Smooth muscle cell (in vitro differentiated cells): ENCODE data around the gene RALGPS1. TPM values are rescaled to one million over a fixed set of nuclear protein-coding genes. Genes with fewer than 3 reads are reported as not detected.

Experiments used
- DNase-seq: peaks from one replicate; lab custom pipeline; 2025; ENCODE audit not compliant: unreplicated experiment; lab: John Stamatoyannopoulos, UW
- H2AFZ ChIP-seq: fragments of 200-600 bp; sonication (generic); 2 replicates; pipeline ENCODE4 v1.6.0; 2016; ENCODE audit warnings: antibody characterized with exemption, low read depth, mild to moderate bottlenecking
- H3F3A ChIP-seq: fragments of 200-600 bp; sonication (generic); 2 replicates; pipeline ENCODE4 v1.6.0; 2017; ENCODE audit warnings: antibody characterized with exemption, low read depth
- H3K27ac ChIP-seq: fragments of 200-600 bp; sonication (generic); 2 replicates; pipeline ENCODE4 v1.5.1; 2016; ENCODE audit warnings: low read depth, mild to moderate bottlenecking
- H3K27me3 ChIP-seq: fragments of 200-600 bp; sonication (generic); 2 replicates; pipeline ENCODE4 v1.6.1; 2016; ENCODE audit warnings: low read depth, mild to moderate bottlenecking
- H3K36me3 ChIP-seq: fragments of 200-600 bp; sonication (generic); 2 replicates; pipeline ENCODE4 v1.5.1; 2016; ENCODE audit warnings: low read depth
- H3K4me1 ChIP-seq: fragments of 200-600 bp; sonication (generic); 2 replicates; pipeline ENCODE4 v1.5.1; 2016; ENCODE audit warnings: low read depth
- H3K4me2 ChIP-seq: fragments of 200-600 bp; sonication (generic); 2 replicates; pipeline ENCODE4 v1.6.0; 2016; ENCODE audit warnings: mild to moderate bottlenecking
- H3K4me3 ChIP-seq: fragments of 200-600 bp; sonication (generic); 2 replicates; pipeline ENCODE4 v1.5.1; 2016; ENCODE audit warnings: mild to moderate bottlenecking
- H3K79me2 ChIP-seq: fragments of 200-600 bp; sonication (generic); 2 replicates; pipeline ENCODE4 v1.6.0; 2016; ENCODE audit warnings: low read depth, mild to moderate bottlenecking
- H3K9ac ChIP-seq: fragments of 200-600 bp; sonication (generic); 2 replicates; pipeline ENCODE4 v1.6.0; 2016; ENCODE audit warnings: low read depth
- H3K9me3 ChIP-seq: fragments of 200-600 bp; sonication (generic); replicated peaks from 2 replicates; pipeline ENCODE4 v1.5.1; 2016; ENCODE audit warnings: low read depth
- H4K20me1 ChIP-seq: fragments of 200-600 bp; sonication (generic); 2 replicates; pipeline ENCODE4 v1.6.0; 2016; ENCODE audit warnings: low read depth
- CTCF ChIP-seq: fragments of 200-600 bp; sonication (generic); IDR thresholded peaks from 2 replicates; pipeline ENCODE4 v1.5.1; 2017; ENCODE audit warnings: borderline replicate concordance, mild to moderate bottlenecking, antibody characterized with exemption; ENCODE audit not compliant: insufficient read depth, poor library complexity, severe bottlenecking
- WGBS: methylation state at CpG from one replicate; pipeline ENCODE4 v1.1.7; 2016; ENCODE audit warnings: low lambda C conversion rate; 5-methylcytosine and 5-hydroxymethylcytosine counted together
- polyA plus RNA-seq: library from polyadenylated mRNA; unstranded; fragments of >200 nt; fragmentation: Nextera tagmentation; extraction: Ambion mirVana; gene quantifications from 2 replicates; pipeline ENCODE4 v1.2.1, GENCODE V29; 2016
- total RNA-seq: library from RNA; depleted of rRNA; stranded (reverse); fragments of >200 nt; gene quantifications from 2 replicates; pipeline ENCODE4 v1.2.3, GENCODE V29; 2014

RALGPS1 gene
- total and polyA plus RNA-seq, 2 experiments from 2014 or later, result 2.1 to 4.0 TPM

- H2AFZ ChIP-seq, result no peak overlapping the region
- 87% methylated on average over 3 of the region's 3 CpGs for WGBS
Observed at GRCh38 chr9:127250896-127251391, 336.4 kb downstream of the RALGPS1 start.

GRCh38 chr9:127252410-127253318, 338.1 kb downstream of the RALGPS1 start:
- TF ChIP-seq CTCF, result no peak
- Histone ChIP-seq H3K27ac (no peak overlapping the region), H3K4me2 (no peak overlapping the region), H3K27me3 (no peaks in the 10 kb centered on the region), H3F3A (no peaks in the 10 kb centered on the region), H3K4me3 (no peak overlapping the region), H2AFZ (no peak overlapping the region), H3K9me3 (no peaks in the 10 kb centered on the region), H3K9ac (no peak overlapping the region), H3K4me1 (no peaks in the 10 kb centered on the region), H3K79me2 (peaks cover 2% of the 10 kb centered on the region), H4K20me1 (no peaks in the 10 kb centered on the region), H3K36me3 (no peaks in the 10 kb centered on the region)
- 87% methylated on average over 4 of the region's 4 CpGs for WGBS
- no peak for DNase-seq

More at GRCh38 chr9:127250896-127251391, 336.4 kb downstream of the RALGPS1 start:
- Histone ChIP-seq H3K36me3 (no peaks in the 10 kb centered on the region), H3K27me3 (no peaks in the 10 kb centered on the region), H3K79me2 (peaks cover 2% of the 10 kb centered on the region), H4K20me1 (no peaks in the 10 kb centered on the region), H3F3A (no peaks in the 10 kb centered on the region), H3K4me1 (no peaks in the 10 kb centered on the region), H3K4me2 (no peak overlapping the region), H3K4me3 (no peak overlapping the region), H3K27ac (no peak overlapping the region), H3K9me3 (no peaks in the 10 kb centered on the region), H3K9ac (no peak overlapping the region)
- no peak for TF ChIP-seq CTCF
- DNase-seq, result no peak

- WGBS, result 77% methylated on average over 2 of the region's 2 CpGs
- Histone ChIP-seq H3F3A (no peaks in the 10 kb centered on the region), H4K20me1 (no peaks in the 10 kb centered on the region), H3K36me3 (no peaks in the 10 kb centered on the region), H3K9ac (no peak overlapping the region), H3K4me3 (no peak overlapping the region), H3K79me2 (peaks cover 2% of the 10 kb centered on the region), H3K27me3 (no peaks in the 10 kb centered on the region), H3K27ac (no peak overlapping the region), H3K9me3 (no peaks in the 10 kb centered on the region), H3K4me2 (no peak overlapping the region), H3K4me1 (no peaks in the 10 kb centered on the region), H2AFZ (no peak overlapping the region)
- no peak for DNase-seq
- no peak for TF ChIP-seq CTCF
Observed at GRCh38 chr9:127253446-127253845, 338.9 kb downstream of the RALGPS1 start.
